Epithelial cell of proximal tubule (primary cell): ENCODE data around the gene RRP7A. TPM values are rescaled to one million over a fixed set of nuclear protein-coding genes. Genes with fewer than 3 reads are reported as not detected.
"Not testable (repeated sequence)": the region's sequence is repeated elsewhere in the genome, so short reads cannot be mapped to it uniquely, and the experiment has no call there.

Experiments
- DNase-seq: peaks from one replicate; pipeline ENCODE4 v3.0.0-alpha.2; 2011; ENCODE audit warnings: low read depth
- H3K4me3 ChIP-seq: 2 replicates; pipeline ENCODE4 v1.5.1; 2011; ENCODE audit warnings: low read depth, mild to moderate bottlenecking, low read length
- total RNA-seq: library from RNA; depleted of rRNA; stranded (reverse); fragments of >200 nt; gene quantifications from 2 replicates; pipeline ENCODE4 v1.2.3, GENCODE V29; 2015
- TF ChIP-seq, protein P1 (sequence below): conservative IDR thresholded peaks from 2 replicates; pipeline ENCODE4 v1.5.1; 2012; ENCODE audit warnings: low read depth, mild to moderate bottlenecking, low read length

Gene RRP7A
- total RNA-seq, 1 donor from 2014 or later = 52.6 TPM

GRCh38 chr22:42547562-42547961 lies 28.0 kb upstream of the RRP7A start:
- H3K4me3 ChIP-seq = no peak overlapping the region
- DNase-seq = no peak
- TF ChIP-seq, protein P1, sequence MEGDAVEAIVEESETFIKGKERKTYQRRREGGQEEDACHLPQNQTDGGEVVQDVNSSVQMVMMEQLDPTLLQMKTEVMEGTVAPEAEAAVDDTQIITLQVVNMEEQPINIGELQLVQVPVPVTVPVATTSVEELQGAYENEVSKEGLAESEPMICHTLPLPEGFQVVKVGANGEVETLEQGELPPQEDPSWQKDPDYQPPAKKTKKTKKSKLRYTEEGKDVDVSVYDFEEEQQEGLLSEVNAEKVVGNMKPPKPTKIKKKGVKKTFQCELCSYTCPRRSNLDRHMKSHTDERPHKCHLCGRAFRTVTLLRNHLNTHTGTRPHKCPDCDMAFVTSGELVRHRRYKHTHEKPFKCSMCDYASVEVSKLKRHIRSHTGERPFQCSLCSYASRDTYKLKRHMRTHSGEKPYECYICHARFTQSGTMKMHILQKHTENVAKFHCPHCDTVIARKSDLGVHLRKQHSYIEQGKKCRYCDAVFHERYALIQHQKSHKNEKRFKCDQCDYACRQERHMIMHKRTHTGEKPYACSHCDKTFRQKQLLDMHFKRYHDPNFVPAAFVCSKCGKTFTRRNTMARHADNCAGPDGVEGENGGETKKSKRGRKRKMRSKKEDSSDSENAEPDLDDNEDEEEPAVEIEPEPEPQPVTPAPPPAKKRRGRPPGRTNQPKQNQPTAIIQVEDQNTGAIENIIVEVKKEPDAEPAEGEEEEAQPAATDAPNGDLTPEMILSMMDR = no peak

DNA sequence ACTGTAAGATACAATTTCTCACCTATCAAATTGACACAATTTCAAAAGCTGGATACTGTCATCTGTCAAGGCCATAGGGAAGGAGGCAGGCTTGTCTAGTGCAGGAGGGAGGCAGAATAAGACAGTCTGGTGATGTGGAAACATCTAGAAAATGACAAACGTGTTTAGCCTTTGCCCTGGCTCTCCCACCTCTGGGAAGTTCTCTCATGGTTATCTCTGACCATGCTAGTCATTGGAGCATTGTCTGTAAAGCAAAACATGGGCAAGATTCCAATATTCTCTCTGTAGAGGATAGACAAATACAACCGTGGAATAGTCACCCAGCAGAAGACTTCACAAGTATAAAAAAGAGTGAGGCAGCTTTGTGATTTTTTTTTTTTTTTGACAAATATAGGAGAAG lies 25.1 kb upstream of the RRP7A start:
- no peak overlapping the region for H3K4me3 ChIP-seq
- DNase-seq = no peak
- TF ChIP-seq, protein P1 = no peak

DNA sequence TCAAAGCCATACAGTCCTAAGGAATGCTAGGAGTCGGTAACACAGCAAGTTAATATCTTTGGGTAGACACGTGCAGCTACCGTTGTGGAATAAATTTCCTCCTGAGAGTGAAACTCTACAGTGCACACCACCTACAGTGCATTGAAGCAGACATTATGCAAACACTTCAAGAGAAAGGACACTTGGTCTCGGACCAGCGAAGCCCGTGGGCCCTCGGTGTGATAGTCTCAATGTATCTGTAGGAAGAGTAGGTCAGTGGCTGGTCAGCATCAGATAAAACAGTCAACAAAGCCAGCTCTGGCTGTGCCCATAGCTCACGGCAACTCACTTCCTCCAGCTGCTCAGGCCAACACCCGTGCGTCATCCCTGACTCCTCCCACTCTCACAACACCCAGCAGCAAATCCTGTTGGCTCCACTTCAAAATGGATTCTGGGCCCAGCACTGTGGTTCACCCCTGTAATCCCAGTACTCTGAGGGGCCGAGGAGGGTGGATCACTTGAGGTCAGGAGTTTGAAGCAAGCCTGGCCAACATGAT lies 19.7 kb upstream of the RRP7A start:
- not testable (repeated sequence) for H3K4me3 ChIP-seq, DNase-seq

DNA sequence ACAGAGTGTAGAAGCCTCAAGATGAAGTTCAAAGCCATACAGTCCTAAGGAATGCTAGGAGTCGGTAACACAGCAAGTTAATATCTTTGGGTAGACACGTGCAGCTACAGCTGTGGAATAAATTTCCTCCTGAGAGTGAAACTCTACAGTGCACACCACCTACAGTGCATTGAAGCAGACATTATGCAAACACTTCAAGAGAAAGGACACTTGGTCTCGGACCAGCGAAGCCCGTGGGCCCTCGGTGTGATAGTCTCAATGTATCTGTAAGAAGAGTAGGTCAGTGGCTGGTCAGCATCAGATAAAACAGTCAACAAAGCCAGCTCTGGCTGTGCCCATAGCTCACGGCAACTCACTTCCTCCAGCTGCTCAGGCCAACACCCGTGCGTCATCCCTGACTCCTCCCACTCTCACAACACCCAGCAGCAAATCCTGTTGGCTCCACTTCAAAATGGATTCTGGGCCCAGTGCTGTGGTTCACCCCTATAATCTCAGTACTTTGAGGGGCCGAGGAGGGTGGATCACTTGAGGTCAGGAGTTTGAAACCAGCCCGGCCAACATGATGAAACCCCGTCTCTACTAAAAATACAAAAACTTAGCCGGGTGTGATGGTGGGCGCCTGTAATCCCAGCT lies 17.7 kb upstream of the RRP7A start:
- not testable (repeated sequence) for H3K4me3 ChIP-seq, DNase-seq

GRCh38 chr22:42536634-42537033 lies 17.0 kb upstream of the RRP7A start:
- DNase-seq, H3K4me3 ChIP-seq: not testable (repeated sequence)

- DNase-seq = no peak
- TF ChIP-seq, protein P1 = no peak
- H3K4me3 ChIP-seq = no peak overlapping the region
Measured at GRCh38 chr22:42536166-42536565, 16.6 kb upstream of the RRP7A start.

DNA sequence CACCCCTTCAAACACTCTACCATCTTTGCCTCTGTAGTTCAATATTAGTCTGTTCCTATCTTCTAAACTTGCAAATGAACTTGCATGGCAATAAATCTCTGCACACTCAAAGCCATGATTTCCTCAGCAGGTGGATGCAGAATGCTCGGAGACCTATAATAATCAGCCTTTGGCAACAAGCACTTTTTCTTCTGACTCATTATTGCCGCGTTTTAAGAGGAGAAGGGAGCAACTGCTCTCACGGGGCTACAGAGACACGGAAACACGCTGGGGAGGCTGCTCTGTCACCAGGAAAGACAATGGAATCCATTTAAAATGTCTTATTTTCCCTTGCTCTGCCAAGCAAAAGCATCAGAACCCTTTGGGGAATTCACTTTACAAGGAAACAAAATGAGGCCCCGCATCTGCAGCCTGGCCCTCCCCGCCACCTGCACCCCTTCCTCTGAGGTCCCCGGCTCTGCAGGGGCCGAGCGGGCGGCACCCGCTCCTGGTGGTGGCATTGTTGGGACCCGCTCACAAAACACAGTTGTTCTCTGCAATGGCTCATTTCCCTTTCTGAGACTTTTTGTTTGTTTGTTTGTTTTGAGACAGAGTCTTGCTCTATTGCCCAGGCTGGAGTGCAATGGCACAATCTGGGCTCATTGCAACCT lies 15.6 kb upstream of the RRP7A start:
- H3K4me3 ChIP-seq, DNase-seq: not testable (repeated sequence)

DNA sequence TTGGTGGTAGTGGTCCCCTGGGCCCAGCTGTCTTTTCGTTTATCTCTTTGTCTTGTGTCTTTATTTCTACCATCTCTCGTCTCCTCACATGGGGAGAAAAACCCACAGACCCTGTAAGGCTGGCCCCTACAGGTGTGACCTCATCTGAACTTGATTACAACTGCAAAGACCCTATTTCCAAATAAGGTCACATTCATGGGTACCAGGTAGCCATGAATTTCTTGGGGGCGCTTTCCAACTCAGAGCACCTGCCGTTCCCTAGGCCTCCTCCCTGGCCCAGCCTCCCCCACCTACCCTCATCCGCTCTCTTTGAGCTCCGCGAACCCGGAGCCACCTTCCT lies 14.0 kb upstream of the RRP7A start:
- TF ChIP-seq, protein P1 = no peak
- no peak for DNase-seq
- peak overlapping the region; percentile 38 for H3K4me3 ChIP-seq

DNA sequence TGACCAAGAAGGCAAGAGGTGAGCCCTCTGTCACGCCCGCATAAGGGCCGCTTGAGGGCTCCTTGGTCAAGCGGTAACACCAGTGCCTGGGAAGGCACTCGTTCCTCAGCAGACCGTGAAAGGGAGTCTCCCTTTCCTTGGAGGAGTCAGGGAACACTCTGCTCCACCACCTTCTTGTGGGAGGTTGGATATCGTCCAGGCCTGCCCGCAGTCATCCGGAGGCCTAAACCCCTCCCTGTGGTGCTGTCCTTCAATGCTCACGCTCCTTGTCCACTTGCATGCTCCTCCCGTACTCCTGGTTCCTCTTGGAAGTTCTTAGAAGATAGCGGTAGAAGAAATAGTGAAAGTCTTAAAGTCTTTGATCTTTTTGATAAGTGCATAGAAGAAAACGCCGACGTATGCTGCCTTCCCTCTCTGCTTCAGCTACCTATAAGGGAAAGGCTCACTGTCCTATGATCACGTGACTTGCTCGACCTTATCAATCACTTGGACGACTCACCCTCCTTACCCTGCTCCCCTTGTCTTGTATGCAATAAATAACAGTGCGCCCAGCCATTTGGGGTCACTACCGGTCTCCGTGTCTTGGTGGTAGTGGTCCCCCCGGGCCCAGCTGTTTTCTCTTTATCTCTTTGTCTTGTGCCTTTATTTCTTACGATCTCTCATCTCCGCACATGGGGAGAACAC lies 11.9 kb upstream of the RRP7A start:
- DNase-seq, H3K4me3 ChIP-seq: not testable (repeated sequence)

DNA sequence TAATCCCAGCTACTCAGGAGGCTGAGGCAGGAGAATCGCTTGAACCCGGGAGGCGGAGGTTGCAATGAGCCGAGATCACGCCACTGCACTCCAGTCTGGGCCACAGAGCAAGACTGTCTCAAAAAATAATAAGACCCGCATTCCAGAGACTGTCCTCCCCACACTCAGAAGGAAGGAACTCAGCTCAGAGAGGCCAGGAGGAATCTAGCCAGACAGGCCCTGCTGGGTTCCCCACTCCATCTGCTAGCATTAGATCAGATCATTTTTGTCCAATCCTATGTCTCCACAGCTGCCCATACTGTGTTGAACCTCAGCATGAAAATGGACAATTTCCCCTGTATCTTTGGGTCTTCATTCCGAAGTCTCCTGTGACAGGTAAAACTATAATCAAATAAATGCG lies 9.8 kb upstream of the RRP7A start:
- not testable (repeated sequence) for DNase-seq, H3K4me3 ChIP-seq
